Transverse colon (tissue), 4 donors: ENCODE results near the gene RBM10.

ENCODE experiments used
- EP300 ChIP-seq: sonication (generic); formaldehyde crosslinking; IDR thresholded peaks from one replicate; pipeline ENCODE4 v1.6.1; 2017; ENCODE audit warnings: antibody characterized with exemption, low read depth
- POLR2A ChIP-seq: fragments of 450-650 bp; IDR thresholded peaks from one replicate; pipeline ENCODE4 v1.6.1; 2016; ENCODE audit warnings: antibody characterized with exemption, mild to moderate bottlenecking, moderate library complexity
- POLR2AphosphoS5 ChIP-seq, 3 donors: sonication (generic); formaldehyde crosslinking; IDR thresholded peaks; one replicate each; pipeline ENCODE4 v1.6.1; 2016; ENCODE audit warnings: antibody characterized with exemption in 3 of 3
- TF ChIP-seq, protein P1 (sequence below), 5 experiments: fragments of 200-600 bp in 3 of 5; fragments of 450-650 bp in 2 of 5; sonication (generic) in 3 of 5; IDR thresholded peaks; 1 replicate in 2 of 5; 2 replicates in 3 of 5; pipeline ENCODE4 v1.5.1; 2016 to 2017; ENCODE audit warnings: antibody characterized with exemption in 5 of 5, inconsistent platforms in 3 of 5, mild to moderate bottlenecking in 2 of 5, moderate library complexity in 1 of 5

DNA sequence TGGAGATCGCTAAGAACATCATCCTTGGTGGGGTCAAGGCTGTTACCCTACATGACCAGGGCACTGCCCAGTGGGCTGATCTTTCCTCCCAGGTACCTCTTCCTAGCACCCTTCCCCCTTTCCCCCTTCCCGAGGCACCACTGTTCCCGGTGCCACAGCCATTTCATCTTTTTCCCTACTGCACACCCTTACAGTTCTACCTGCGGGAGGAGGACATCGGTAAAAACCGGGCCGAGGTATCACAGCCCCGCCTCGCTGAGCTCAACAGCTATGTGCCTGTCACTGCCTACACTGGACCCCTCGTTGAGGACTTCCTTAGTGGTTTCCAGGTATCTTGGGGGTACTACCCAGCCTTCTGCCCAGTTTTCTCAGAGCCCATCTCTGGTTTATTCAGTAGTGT is 54.3 kb downstream of the RBM10 start:
- TF ChIP-seq POLR2A, result no peak
- TF ChIP-seq, protein P1, sequence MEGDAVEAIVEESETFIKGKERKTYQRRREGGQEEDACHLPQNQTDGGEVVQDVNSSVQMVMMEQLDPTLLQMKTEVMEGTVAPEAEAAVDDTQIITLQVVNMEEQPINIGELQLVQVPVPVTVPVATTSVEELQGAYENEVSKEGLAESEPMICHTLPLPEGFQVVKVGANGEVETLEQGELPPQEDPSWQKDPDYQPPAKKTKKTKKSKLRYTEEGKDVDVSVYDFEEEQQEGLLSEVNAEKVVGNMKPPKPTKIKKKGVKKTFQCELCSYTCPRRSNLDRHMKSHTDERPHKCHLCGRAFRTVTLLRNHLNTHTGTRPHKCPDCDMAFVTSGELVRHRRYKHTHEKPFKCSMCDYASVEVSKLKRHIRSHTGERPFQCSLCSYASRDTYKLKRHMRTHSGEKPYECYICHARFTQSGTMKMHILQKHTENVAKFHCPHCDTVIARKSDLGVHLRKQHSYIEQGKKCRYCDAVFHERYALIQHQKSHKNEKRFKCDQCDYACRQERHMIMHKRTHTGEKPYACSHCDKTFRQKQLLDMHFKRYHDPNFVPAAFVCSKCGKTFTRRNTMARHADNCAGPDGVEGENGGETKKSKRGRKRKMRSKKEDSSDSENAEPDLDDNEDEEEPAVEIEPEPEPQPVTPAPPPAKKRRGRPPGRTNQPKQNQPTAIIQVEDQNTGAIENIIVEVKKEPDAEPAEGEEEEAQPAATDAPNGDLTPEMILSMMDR (IDR thresholded peaks at IDR 0.05), result no peak
- no peak for TF ChIP-seq POLR2AphosphoS5 (IDR thresholded peaks at IDR 0.05)
- TF ChIP-seq EP300, result no peak
